22Rv1 (cell line): ENCODE data around the gene CDH24.
"Not testable (repeated sequence)": the region's sequence is repeated elsewhere in the genome, so short reads cannot be mapped to it uniquely, and the experiment has no call there.

ENCODE experiments used
- H3K27ac ChIP-seq: fragments of 450-650 bp; 2 replicates; pipeline ENCODE4 v1.5.1; 2017
- CTCF ChIP-seq: fragments of 450-650 bp; IDR thresholded peaks from 2 replicates; pipeline ENCODE4 v1.5.1; 2017; ENCODE audit warnings: mild to moderate bottlenecking
- ZFX ChIP-seq: fragments of 450-650 bp; IDR thresholded peaks from 2 replicates; pipeline ENCODE4 v1.6.1; 2017; ENCODE audit warnings: antibody characterized with exemption, borderline replicate concordance

CDH24 gene

GRCh38 chr14:23021434-23021833, 35.9 kb downstream of the CDH24 start:
- TF ChIP-seq CTCF (no peak), ZFX (no peak)

GRCh38 chr14:23020143-23021128, 36.9 kb downstream of the CDH24 start:
- no peak overlapping the region for H3K27ac ChIP-seq
- TF ChIP-seq CTCF: no peak
- no peak for TF ChIP-seq ZFX

More at GRCh38 chr14:23021434-23021833, 35.9 kb downstream of the CDH24 start:
- H3K27ac ChIP-seq: no peak overlapping the region

- no peak for TF ChIP-seq CTCF
- TF ChIP-seq ZFX: no peak
- H3K27ac ChIP-seq: no peak overlapping the region
Measured at GRCh38 chr14:23018107-23018506, 39.2 kb downstream of the CDH24 start.

- no peak for TF ChIP-seq ZFX
- TF ChIP-seq CTCF: no peak
- H3K27ac ChIP-seq: no peak overlapping the region
Measured at GRCh38 chr14:23017091-23017490, 40.2 kb downstream of the CDH24 start.

GRCh38 chr14:23015618-23016017, 41.7 kb downstream of the CDH24 start:
- TF ChIP-seq ZFX: no peak
- TF ChIP-seq CTCF: no peak
- no peak overlapping the region for H3K27ac ChIP-seq

GRCh38 chr14:23013749-23014054, 43.6 kb downstream of the CDH24 start:
- H3K27ac ChIP-seq: not testable (repeated sequence)

- TF ChIP-seq ZFX (no peak), CTCF (no peak)
- H3K27ac ChIP-seq: no peak overlapping the region
Measured at GRCh38 chr14:23013054-23013748, 44.1 kb downstream of the CDH24 start.
